Astrocyte (in vitro differentiated cells and primary cell): Measurements from ENCODE around the gene KRT37.

Experiments used
- CTCF ChIP-seq: IDR thresholded peaks from 2 replicates; pipeline ENCODE4 v1.5.1; 2011; ENCODE audit warnings: low read depth, mild to moderate bottlenecking, inconsistent platforms, low read length, moderate library complexity; ENCODE audit not compliant: insufficient read depth
- EZH2 ChIP-seq: IDR thresholded peaks from 2 replicates; pipeline ENCODE4 v1.6.1; 2012; ENCODE audit warnings: mild to moderate bottlenecking, low read length, inconsistent platforms; ENCODE audit not compliant: insufficient read depth

GRCh38 chr17:41444186-41444585 lies 19.8 kb upstream of the KRT37 start:
- TF ChIP-seq CTCF: no peak
- no peak for TF ChIP-seq EZH2
